Mononuclear cell (primary cell): ENCODE data around the gene ASL. TPM values are rescaled to one million over a fixed set of nuclear protein-coding genes. Genes with fewer than 3 reads are reported as not detected.
"Not testable (repeated sequence)": the region's sequence is repeated elsewhere in the genome, so short reads cannot be mapped to it uniquely, and the experiment has no call there.

Experiments used
- H3K27me3 ChIP-seq: 2 replicates; pipeline ENCODE4 v1.6.0; 2011; ENCODE audit warnings: low read length, control low read depth; ENCODE audit not compliant: insufficient read depth
- H3K4me1 ChIP-seq: 2 replicates; pipeline ENCODE4 v1.5.1; 2011; ENCODE audit warnings: mild to moderate bottlenecking, low read length, control low read depth; ENCODE audit not compliant: insufficient read depth
- H3K4me3 ChIP-seq: 2 replicates; pipeline ENCODE4 v1.5.1; 2011; ENCODE audit warnings: mild to moderate bottlenecking, low read length, moderate library complexity
- H3K9me3 ChIP-seq: 2 replicates; pipeline ENCODE4 v1.5.1; 2011; ENCODE audit warnings: low read depth, mild to moderate bottlenecking, control low read depth, low read length
- total RNA-seq: library from RNA; depleted of rRNA; stranded (reverse); fragments of >200 nt; gene quantifications from one replicate; pipeline ENCODE4 v1.2.3, GENCODE V29; 2012

Gene ASL
- total RNA-seq, 1 donor: 9.8 TPM

- H3K4me3 ChIP-seq, H3K9me3 ChIP-seq, H3K27me3 ChIP-seq: not testable (repeated sequence)
- H3K4me1 ChIP-seq: peaks cover 14% of the 10 kb centered on the region
Measured at GRCh38 chr7:66125781-66126352, 50.2 kb downstream of the ASL start.

- H3K4me1 ChIP-seq: peaks cover 14% of the 10 kb centered on the region
- not testable (repeated sequence) for H3K4me3 ChIP-seq, H3K9me3 ChIP-seq, H3K27me3 ChIP-seq
Measured at GRCh38 chr7:66127172-66127571, 51.6 kb downstream of the ASL start.

- Histone ChIP-seq H3K27me3 (no peaks in the 10 kb centered on the region), H3K4me3 (no peak overlapping the region), H3K4me1 (no peaks in the 10 kb centered on the region), H3K9me3 (no peaks in the 10 kb centered on the region)
Measured at GRCh38 chr7:66138994-66139752, 63.6 kb downstream of the ASL start.

- Histone ChIP-seq H3K9me3 (no peaks in the 10 kb centered on the region), H3K27me3 (no peaks in the 10 kb centered on the region), H3K4me3 (no peak overlapping the region)
Measured at GRCh38 chr7:66140924-66141323, 65.3 kb downstream of the ASL start.

GRCh38 chr7:66142334-66142733 lies 66.7 kb downstream of the ASL start:
- Histone ChIP-seq H3K4me3 (no peak overlapping the region), H3K9me3 (no peaks in the 10 kb centered on the region), H3K4me1 (no peaks in the 10 kb centered on the region), H3K27me3 (no peaks in the 10 kb centered on the region)

More at GRCh38 chr7:66140924-66141323, 65.3 kb downstream of the ASL start:
- no peaks in the 10 kb centered on the region for H3K4me1 ChIP-seq

- Histone ChIP-seq H3K9me3 (no peaks in the 10 kb centered on the region), H3K4me3 (no peak overlapping the region), H3K4me1 (no peaks in the 10 kb centered on the region), H3K27me3 (no peaks in the 10 kb centered on the region)
Measured at GRCh38 chr7:66142996-66143395, 67.4 kb downstream of the ASL start.

Other genes starting within 250 kb of the ASL start
- gene VKORC1L1, start 202.7 kb upstream of the ASL start, total RNA-seq: 1.8 TPM
- 35.5 TPM for gene GUSB, start 93.6 kb upstream of the ASL start, total RNA-seq
- gene CRCP, start 39.0 kb downstream of the ASL start, total RNA-seq: 31.3 TPM
- gene TPST1, start 129.5 kb downstream of the ASL start, total RNA-seq: 7.9 TPM